Occipital lobe (tissue), 2 donors: ENCODE data around the gene CPA1. TPM values are rescaled to one million over a fixed set of nuclear protein-coding genes. Genes with fewer than 3 reads are reported as not detected.

Experiments used
- DNase-seq: peaks from one replicate; lab custom pipeline; 2025; lab: John Stamatoyannopoulos, UW
- total RNA-seq: library from RNA; depleted of rRNA; stranded (reverse); fragments of >200 nt; gene quantifications from one replicate; pipeline ENCODE4 v1.2.3, GENCODE V29; 2014

Gene CPA1
- total RNA-seq, 1 donor from 2014 or later, result not detected

GRCh38 chr7:130425796-130426195 is 45.5 kb downstream of the CPA1 start:
- DNase-seq, result no peak

GRCh38 chr7:130426564-130426963 is 46.3 kb downstream of the CPA1 start:
- no peak for DNase-seq

GRCh38 chr7:130429019-130429418 is 48.7 kb downstream of the CPA1 start:
- DNase-seq, result no peak

GRCh38 chr7:130430115-130430514 is 49.8 kb downstream of the CPA1 start:
- DNase-seq, result no peak

GRCh38 chr7:130430841-130431666 is 50.8 kb downstream of the CPA1 start:
- no peak for DNase-seq

- DNase-seq, result no peak
Observed at GRCh38 chr7:130432886-130433285, 52.6 kb downstream of the CPA1 start.

GRCh38 chr7:130433301-130433700 is 53.0 kb downstream of the CPA1 start:
- no peak for DNase-seq

GRCh38 chr7:130435311-130435854 is 55.1 kb downstream of the CPA1 start:
- no peak for DNase-seq

- no peak for DNase-seq
Observed at GRCh38 chr7:130436253-130436652, 56.0 kb downstream of the CPA1 start.

Other genes with a start within 250 kb of the CPA1 start
- gene TMEM209, start 175.1 kb upstream of the CPA1 start, total RNA-seq, result 13.9 TPM
- gene SSMEM1, start 172.6 kb upstream of the CPA1 start, total RNA-seq, result 0.31 TPM
- not detected for gene CPA2, start 113.6 kb upstream of the CPA1 start, total RNA-seq
- gene CPA4, start 87.3 kb upstream of the CPA1 start, total RNA-seq, result 0.78 TPM
- not detected for gene CPA5, start 35.7 kb upstream of the CPA1 start, total RNA-seq
- 14.2 TPM for gene CEP41, start 60.5 kb downstream of the CPA1 start, total RNA-seq
- 85.8 TPM for gene MEST, start 111.6 kb downstream of the CPA1 start, total RNA-seq